Measurements from ENCODE around the gene ERN1. TPM values are rescaled to one million over a fixed set of nuclear protein-coding genes. Genes with fewer than 3 reads are reported as not detected.

The ERN1 gene
- polyA plus RNA-seq, 1 donor from 2014 or later, result 2.3 TPM

GRCh38 chr17:64154717-64155116 is 24.8 kb upstream of the ERN1 start:
- Histone ChIP-seq H4K20me1 (ENCODE audit: insufficient read depth) (no peaks in the 10 kb centered on the region), H3K4me2 (ENCODE audit: low read length) (no peak overlapping the region), H3K79me2 (replicated peaks; ENCODE audit: insufficient read depth, low read length) (no peaks in the 10 kb centered on the region), H3K4me3 (ENCODE audit: low read length) (no peak overlapping the region), H3K9me3 (ENCODE audit: low read length) (no peaks in the 10 kb centered on the region), H3K27me3 (ENCODE audit: insufficient read depth, low read depth, low read length) (no peaks in the 10 kb centered on the region), H2AFZ (ENCODE audit: low read depth, low read length) (no peak overlapping the region), H3K9me2 (ENCODE audit: insufficient read depth, low read length) (no peaks in the 10 kb centered on the region), H3F3A (ENCODE audit: insufficient read depth, low read length, poor library complexity, severe bottlenecking) (no peaks in the 10 kb centered on the region), H3K36me3 (ENCODE audit: insufficient read depth, low read length) (no peaks in the 10 kb centered on the region), H3K27ac (ENCODE audit: low read length) (no peak overlapping the region), H3K9ac (ENCODE audit: low read length) (no peak overlapping the region)
- TF ChIP-seq EP300 (conservative IDR thresholded peaks at IDR 0.05; ENCODE audit: poor library complexity, severe bottlenecking) (no peak), SMC3 (conservative IDR thresholded peaks at IDR 0.05; ENCODE audit: poor library complexity) (no peak), POLR2AphosphoS5 (IDR thresholded peaks at IDR 0.05) (no peak), RAD21 (conservative IDR thresholded peaks at IDR 0.05) (no peak), EZH2 (IDR thresholded peaks at IDR 0.05; ENCODE audit: borderline replicate concordance, insufficient read depth, low read length, poor library complexity, severe bottlenecking) (no peak), TAF1 (IDR thresholded peaks at IDR 0.05; ENCODE audit: low read depth) (no peak), CTCF (IDR thresholded peaks at IDR 0.05; ENCODE audit: poor library complexity, severe bottlenecking) (no peak), REST (IDR thresholded peaks at IDR 0.05; ENCODE audit: borderline replicate concordance) (no peak), MXI1 (conservative IDR thresholded peaks at IDR 0.05; ENCODE audit: poor library complexity, severe bottlenecking) (no peak)

- no peaks in the 10 kb centered on the region for H3K27me3 ChIP-seq (ENCODE audit: insufficient read depth, low read depth, low read length)
- no peak overlapping the region for H2AFZ ChIP-seq (ENCODE audit: low read depth, low read length)
- no peak overlapping the region for H3K4me2 ChIP-seq (ENCODE audit: low read length)
- H3K9ac ChIP-seq (ENCODE audit: low read length), result no peak overlapping the region
- H3K27ac ChIP-seq (ENCODE audit: low read length), result no peak overlapping the region
- no peaks in the 10 kb centered on the region for H3K79me2 ChIP-seq (replicated peaks; ENCODE audit: insufficient read depth, low read length)
- no peaks in the 10 kb centered on the region for H4K20me1 ChIP-seq (ENCODE audit: insufficient read depth)
- no peaks in the 10 kb centered on the region for H3F3A ChIP-seq (ENCODE audit: insufficient read depth, low read length, poor library complexity, severe bottlenecking)
- TF ChIP-seq CTCF (IDR thresholded peaks at IDR 0.05; ENCODE audit: poor library complexity, severe bottlenecking) (no peak), EP300 (conservative IDR thresholded peaks at IDR 0.05; ENCODE audit: poor library complexity, severe bottlenecking) (no peak), EZH2 (IDR thresholded peaks at IDR 0.05; ENCODE audit: borderline replicate concordance, insufficient read depth, low read length, poor library complexity, severe bottlenecking) (no peak), TAF1 (IDR thresholded peaks at IDR 0.05; ENCODE audit: low read depth) (no peak), SMC3 (conservative IDR thresholded peaks at IDR 0.05; ENCODE audit: poor library complexity) (no peak), REST (IDR thresholded peaks at IDR 0.05; ENCODE audit: borderline replicate concordance) (no peak), MXI1 (conservative IDR thresholded peaks at IDR 0.05; ENCODE audit: poor library complexity, severe bottlenecking) (no peak), RAD21 (conservative IDR thresholded peaks at IDR 0.05) (no peak), POLR2AphosphoS5 (IDR thresholded peaks at IDR 0.05) (no peak)
- H3K4me3 ChIP-seq (ENCODE audit: low read length), result no peak overlapping the region
- H3K36me3 ChIP-seq (ENCODE audit: insufficient read depth, low read length), result no peaks in the 10 kb centered on the region
- no peaks in the 10 kb centered on the region for H3K9me2 ChIP-seq (ENCODE audit: insufficient read depth, low read length)
- H3K9me3 ChIP-seq (ENCODE audit: low read length), result no peaks in the 10 kb centered on the region
Measured at GRCh38 chr17:64154313-64154695, 24.4 kb upstream of the ERN1 start.

All from neural cell (in vitro differentiated cells).